ENCODE measurements around the gene RPS25. TPM values are rescaled to one million over a fixed set of nuclear protein-coding genes. Genes with fewer than 3 reads are reported as not detected.

The RPS25 gene
- total and polyA plus RNA-seq, 9 of the 15 experiments (the other 6 are each of a cell fraction or from before 2014, with no cell fraction given): 1,553 to 5,486 (median 2,471) TPM

- TF ChIP-seq ZBTB33 (CRISPR knock-in tag; IDR thresholded peaks at IDR 0.05) (0 out of 2 replicates have a peak, but pooled peaks have one; percentile 56), NELFE (IDR thresholded peaks at IDR 0.05; ENCODE audit: insufficient read depth, insufficient read length) (no peak), ZNF830 (CRISPR knock-in tag; IDR thresholded peaks at IDR 0.05) (no peak), STAG1 (CRISPR knock-in tag; IDR thresholded peaks at IDR 0.05; ENCODE audit: borderline replicate concordance) (no peak), SPI1 (IDR thresholded peaks at IDR 0.05; ENCODE audit: borderline replicate concordance, low read depth, low read length) (no peak), HMG20A (CRISPR knock-in tag; conservative IDR thresholded peaks at IDR 0.05) (no peak), CCAR2 (IDR thresholded peaks at IDR 0.05; ENCODE audit: low read depth, low read length) (no peak), TARDBP (IDR thresholded peaks at IDR 0.05) (no peak), OTX1 (CRISPR knock-in tag; IDR thresholded peaks at IDR 0.05) (no peak), TBL1XR1 (IDR thresholded peaks at IDR 0.05; ENCODE audit: low read length in 2 of 2) (no peak; a peak in 1 of 4 replicates), MAX (CRISPR knock-in tag; IDR thresholded peaks at IDR 0.05) (peak; percentile 61), THAP7 (CRISPR knock-in tag; IDR thresholded peaks at IDR 0.05) (no peak)
- TF ChIP-seq, protein P1, sequence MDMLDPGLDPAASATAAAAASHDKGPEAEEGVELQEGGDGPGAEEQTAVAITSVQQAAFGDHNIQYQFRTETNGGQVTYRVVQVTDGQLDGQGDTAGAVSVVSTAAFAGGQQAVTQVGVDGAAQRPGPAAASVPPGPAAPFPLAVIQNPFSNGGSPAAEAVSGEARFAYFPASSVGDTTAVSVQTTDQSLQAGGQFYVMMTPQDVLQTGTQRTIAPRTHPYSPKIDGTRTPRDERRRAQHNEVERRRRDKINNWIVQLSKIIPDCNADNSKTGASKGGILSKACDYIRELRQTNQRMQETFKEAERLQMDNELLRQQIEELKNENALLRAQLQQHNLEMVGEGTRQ (CRISPR knock-in tag; IDR thresholded peaks at IDR 0.05): no peak
- TF ChIP-seq, protein P2, sequence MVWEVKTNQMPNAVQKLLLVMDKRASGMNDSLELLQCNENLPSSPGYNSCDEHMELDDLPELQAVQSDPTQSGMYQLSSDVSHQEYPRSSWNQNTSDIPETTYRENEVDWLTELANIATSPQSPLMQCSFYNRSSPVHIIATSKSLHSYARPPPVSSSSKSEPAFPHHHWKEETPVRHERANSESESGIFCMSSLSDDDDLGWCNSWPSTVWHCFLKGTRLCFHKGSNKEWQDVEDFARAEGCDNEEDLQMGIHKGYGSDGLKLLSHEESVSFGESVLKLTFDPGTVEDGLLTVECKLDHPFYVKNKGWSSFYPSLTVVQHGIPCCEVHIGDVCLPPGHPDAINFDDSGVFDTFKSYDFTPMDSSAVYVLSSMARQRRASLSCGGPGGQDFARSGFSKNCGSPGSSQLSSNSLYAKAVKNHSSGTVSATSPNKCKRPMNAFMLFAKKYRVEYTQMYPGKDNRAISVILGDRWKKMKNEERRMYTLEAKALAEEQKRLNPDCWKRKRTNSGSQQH (CRISPR knock-in tag; IDR thresholded peaks at IDR 0.05): 0 out of 2 replicates have a peak, but pooled peaks have one; percentile 31
Observed at GRCh38 chr11:118997627-118998387, 20.3 kb downstream of the RPS25 start, which contains the start of gene CENATAC (continued).

Measured in K562 (cell line).